ENCODE data around the gene MIPOL1.

The MIPOL1 gene

DNA sequence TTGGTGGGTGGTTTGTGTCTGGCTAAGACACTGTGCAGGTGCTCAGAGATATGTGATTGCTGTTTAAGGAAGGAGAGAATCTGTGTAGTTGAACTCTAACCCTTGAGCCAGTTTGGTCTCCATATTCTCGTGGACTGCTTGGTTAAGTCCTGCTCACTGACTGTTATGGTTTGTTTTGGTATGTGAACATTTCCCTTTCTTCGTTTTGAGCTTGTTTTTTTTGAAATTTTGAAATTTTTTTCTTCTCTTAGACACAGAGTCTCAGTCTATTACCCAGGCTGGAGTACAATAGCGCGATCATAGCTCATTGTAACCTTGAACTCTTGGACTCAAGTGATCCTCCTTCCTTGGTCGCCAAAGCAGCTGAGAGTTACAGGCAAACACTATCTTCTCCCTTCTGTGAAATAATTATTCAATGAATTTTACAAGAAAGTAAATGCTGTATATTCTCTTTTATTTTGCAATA is 40.0 kb downstream of the MIPOL1 start:
- DNase-seq, result no peak
- no peaks in the 10 kb centered on the region for H3K4me1 Mint-ChIP-seq
- H3K4me3 Mint-ChIP-seq, result no peak overlapping the region
- H3K9me3 Mint-ChIP-seq, result no peaks in the 10 kb centered on the region
- H3K27ac Mint-ChIP-seq, result no peak overlapping the region
- no peaks in the 10 kb centered on the region for H3K27me3 Mint-ChIP-seq
- ATAC-seq, result no peak

DNA sequence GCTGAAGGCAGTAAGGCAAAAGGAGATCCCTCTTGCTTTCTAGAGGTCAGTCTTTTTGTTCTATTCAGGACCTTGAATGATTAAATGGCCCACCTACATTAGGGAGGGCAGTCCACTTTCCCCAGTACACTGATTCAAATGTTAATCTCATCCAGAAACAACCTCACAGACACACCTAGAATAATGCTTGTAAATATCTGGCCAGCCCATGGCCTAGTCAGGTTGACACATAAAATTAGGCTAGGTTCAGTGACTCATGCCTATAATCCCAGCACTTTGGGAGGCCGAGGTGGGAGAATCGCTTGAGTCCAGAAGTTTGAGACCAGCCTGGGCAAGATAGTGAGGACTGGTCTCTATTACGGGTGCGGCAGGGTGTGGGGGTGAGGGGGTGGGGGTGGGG is 43.5 kb downstream of the MIPOL1 start:
- Mint-ChIP-seq H3K4me1 (no peaks in the 10 kb centered on the region), H3K4me3 (no peak overlapping the region), H3K27ac (no peak overlapping the region), H3K9me3 (no peaks in the 10 kb centered on the region), H3K27me3 (no peaks in the 10 kb centered on the region)
- DNase-seq (no peak), ATAC-seq (no peak)

DNA sequence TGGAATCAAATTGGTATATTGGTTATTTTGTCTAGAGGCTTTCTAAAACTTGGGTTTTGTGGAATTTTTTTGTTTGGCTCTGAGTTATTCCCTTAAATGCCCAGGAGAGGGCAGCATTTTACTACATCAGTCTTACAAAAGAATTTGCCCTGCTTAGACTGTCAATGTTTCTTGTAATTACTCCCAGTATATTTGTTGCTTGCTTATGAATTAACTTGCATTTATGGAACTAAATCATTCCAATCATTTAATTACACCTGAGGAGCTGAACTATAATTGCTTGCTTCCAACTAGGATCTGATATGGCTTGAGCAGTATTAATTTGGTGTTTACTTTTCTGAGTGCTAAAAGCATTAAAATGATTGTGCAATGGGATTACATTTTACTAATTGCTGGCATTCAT is 48.7 kb downstream of the MIPOL1 start:
- DNase-seq (no peak), ATAC-seq (no peak)
- Mint-ChIP-seq H3K27me3 (no peaks in the 10 kb centered on the region), H3K27ac (no peak overlapping the region), H3K4me3 (no peak overlapping the region), H3K9me3 (no peaks in the 10 kb centered on the region), H3K4me1 (no peaks in the 10 kb centered on the region)

DNA sequence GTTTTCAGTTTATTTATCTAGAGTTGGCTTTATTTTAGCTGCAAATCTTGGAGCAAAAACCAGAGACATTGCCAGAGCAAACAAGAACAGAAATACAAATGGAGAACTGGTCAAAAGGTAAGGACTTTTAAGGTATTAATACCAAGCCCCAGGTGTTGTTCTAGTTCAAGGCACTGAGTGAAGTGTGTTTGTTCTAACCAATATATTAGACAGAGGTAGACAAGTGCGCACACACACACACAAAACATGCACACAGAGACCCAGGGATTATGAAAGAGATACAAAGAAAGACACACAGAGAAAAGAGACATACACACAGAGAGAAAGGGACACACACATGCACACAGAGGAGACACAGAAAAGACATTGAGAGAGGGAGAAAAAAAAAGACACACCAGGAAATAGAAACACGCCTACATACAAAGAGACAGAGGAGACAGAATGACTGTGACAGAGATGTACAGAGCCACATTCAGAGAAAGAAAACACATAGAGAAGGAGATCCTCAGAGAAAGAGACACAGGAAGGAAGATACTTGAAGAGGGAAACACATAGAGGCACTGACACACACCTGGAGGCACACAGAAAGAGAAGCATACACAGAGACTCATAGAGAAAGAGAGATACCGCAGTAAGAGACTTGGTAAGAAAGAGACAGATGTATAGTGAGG is 50.2 kb downstream of the MIPOL1 start:
- H3K9me3 Mint-ChIP-seq, result no peaks in the 10 kb centered on the region
- no peak overlapping the region for H3K27ac Mint-ChIP-seq
- no peak for ATAC-seq
- no peak overlapping the region for H3K4me3 Mint-ChIP-seq
- no peak for DNase-seq
- H3K4me1 Mint-ChIP-seq, result no peaks in the 10 kb centered on the region
- no peaks in the 10 kb centered on the region for H3K27me3 Mint-ChIP-seq

DNA sequence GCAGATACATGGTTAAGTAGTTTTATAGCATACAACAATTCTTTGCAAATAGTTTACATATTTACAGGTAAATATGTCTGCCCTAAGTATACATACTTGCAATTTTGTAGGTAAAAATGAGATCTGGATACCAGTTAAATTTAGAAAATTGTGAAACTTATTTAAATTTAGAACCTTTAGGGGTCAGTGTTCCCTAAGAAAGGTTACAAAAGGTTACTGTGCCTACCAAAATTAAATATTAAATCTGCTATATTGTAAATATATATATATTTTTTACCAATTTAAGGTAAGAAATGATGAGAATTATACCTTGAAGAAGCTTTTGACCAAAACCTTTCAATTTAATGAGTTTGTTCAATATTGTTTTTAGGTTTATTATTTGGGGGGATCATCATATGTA is 54.0 kb downstream of the MIPOL1 start:
- DNase-seq (no peak), ATAC-seq (no peak)
- H3K27me3 Mint-ChIP-seq, result no peaks in the 10 kb centered on the region
- H3K9me3 Mint-ChIP-seq, result no peaks in the 10 kb centered on the region
- H3K27ac Mint-ChIP-seq, result no peak overlapping the region
- H3K4me3 Mint-ChIP-seq, result no peak overlapping the region
- H3K4me1 Mint-ChIP-seq, result no peaks in the 10 kb centered on the region

DNA sequence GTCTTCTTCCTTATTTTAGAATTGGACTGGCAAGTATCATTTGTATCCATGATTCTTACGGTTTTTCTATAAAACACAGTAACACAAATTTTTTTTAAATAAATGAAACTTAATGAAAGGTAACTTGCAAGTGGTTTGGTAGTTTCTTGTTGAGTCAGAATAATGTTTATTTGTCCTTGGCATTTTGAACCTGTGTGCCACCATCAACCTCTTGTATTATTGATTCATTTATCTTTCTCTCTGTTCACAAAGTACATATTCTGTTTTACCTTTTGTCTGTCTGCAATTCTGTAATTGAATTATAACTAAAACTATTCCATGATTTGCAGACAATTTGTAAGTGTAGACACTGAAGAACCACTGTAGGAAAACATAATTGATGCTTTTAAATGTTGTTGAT is 54.7 kb downstream of the MIPOL1 start:
- no peak for DNase-seq
- Mint-ChIP-seq H3K9me3 (no peaks in the 10 kb centered on the region), H3K4me1 (no peaks in the 10 kb centered on the region), H3K27me3 (no peaks in the 10 kb centered on the region), H3K27ac (no peak overlapping the region), H3K4me3 (no peak overlapping the region)
- ATAC-seq, result no peak

DNA sequence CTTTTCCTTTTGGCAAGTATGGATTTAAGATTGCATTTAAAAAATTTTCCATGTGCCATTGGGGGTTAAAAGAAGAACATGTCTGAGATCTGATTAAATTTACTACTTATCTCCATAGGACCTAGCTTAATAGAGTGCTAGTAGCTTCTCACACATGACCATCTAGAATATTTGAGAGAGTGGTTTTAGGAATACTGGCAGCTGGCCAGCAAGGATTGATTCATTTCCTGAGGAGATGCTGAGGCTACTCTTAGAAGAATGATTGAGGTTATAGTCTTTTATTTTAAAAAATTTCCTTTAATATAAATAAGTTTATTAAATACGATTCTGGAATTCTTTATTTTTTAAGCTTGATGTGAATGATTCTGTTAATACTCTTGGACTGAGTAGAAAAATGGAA is 56.2 kb downstream of the MIPOL1 start:
- H3K4me1 Mint-ChIP-seq, result no peaks in the 10 kb centered on the region
- no peak overlapping the region for H3K27ac Mint-ChIP-seq
- H3K4me3 Mint-ChIP-seq, result no peak overlapping the region
- DNase-seq (no peak), ATAC-seq (no peak)
- no peaks in the 10 kb centered on the region for H3K27me3 Mint-ChIP-seq
- no peaks in the 10 kb centered on the region for H3K9me3 Mint-ChIP-seq

DNA sequence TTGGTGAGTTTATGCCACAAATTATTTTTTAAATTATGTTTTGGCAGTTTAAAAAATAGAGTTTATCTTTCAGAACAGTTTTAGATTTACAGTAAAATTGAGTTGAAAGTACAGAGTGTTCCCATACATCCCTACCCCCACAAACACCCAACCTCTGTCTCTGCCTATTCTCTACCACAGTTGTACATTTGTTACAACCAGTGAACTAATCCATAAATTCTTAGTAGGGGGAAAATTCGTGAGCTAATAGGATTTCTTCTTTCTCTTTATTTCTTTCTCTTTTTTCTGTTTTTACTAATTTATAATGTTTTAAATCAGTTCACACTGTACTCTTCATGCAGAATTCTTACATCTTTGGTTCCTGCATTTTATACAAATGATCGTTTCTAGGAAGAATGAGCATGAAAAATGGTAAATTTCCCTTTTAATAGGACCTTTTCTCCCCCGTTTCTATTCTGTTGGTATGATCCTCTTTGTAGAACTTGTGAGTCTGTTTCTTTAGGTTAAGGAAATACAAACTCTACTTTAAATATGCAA is 56.7 kb downstream of the MIPOL1 start:
- Mint-ChIP-seq H3K4me3 (no peak overlapping the region), H3K27me3 (no peaks in the 10 kb centered on the region), H3K9me3 (no peaks in the 10 kb centered on the region), H3K27ac (no peak overlapping the region), H3K4me1 (no peaks in the 10 kb centered on the region)
- DNase-seq (no peak), ATAC-seq (no peak)

DNA sequence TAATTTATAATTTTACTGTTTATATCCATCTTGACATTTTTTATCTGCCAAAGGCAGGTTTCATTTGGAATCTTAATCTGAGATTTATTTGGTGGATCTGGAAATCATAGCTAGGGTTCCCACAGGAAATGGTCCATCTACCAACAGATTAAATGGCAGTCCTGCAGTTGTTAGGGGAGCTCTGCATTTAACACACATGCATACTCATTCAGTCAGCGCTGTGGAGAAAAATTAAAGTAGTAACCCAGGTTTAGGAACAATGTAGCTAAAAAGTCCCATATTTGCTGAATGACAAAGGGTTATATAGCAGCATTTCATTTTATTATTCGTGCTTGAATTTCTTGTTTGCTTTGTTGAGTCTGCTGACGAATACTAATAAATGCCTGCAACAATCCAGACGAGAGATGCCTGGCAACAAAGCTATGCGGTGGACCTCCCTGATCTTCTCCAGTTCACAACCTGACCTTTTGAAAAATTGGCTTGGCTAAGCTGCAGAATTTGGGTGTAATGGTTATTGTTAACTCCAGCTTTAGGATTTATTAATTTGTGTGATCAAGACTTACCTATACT is 59.8 kb downstream of the MIPOL1 start:
- no peak for ATAC-seq
- Mint-ChIP-seq H3K27ac (no peak overlapping the region), H3K4me3 (no peak overlapping the region), H3K9me3 (no peaks in the 10 kb centered on the region), H3K27me3 (no peaks in the 10 kb centered on the region), H3K4me1 (no peaks in the 10 kb centered on the region)
- no peak for DNase-seq

DNA sequence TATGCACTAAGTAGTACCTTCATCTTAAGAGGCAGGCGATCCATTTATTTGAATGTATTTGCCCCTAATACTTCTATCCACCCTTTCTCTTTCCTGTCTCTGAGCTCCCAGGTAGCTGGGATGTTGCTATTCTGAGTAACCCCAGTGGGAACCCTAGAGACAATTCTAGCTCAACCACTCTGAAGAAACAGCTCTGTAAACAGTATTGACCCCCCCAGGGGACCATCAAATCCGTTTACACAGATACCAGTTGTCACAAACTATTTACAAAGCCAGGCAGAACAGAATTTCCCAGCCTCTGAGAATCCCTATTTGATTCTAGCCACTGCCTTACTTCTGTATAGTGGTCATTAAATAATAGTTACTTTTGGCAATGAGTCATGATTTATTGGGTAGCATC is 64.9 kb downstream of the MIPOL1 start:
- ATAC-seq (no peak), DNase-seq (no peak)
- Mint-ChIP-seq H3K9me3 (peaks cover 0 to 5% of the 10 kb centered on the region in 2 donors), H3K27ac (no peak overlapping the region), H3K4me3 (no peak overlapping the region), H3K4me1 (no peaks in the 10 kb centered on the region), H3K27me3 (no peaks in the 10 kb centered on the region)

DNA sequence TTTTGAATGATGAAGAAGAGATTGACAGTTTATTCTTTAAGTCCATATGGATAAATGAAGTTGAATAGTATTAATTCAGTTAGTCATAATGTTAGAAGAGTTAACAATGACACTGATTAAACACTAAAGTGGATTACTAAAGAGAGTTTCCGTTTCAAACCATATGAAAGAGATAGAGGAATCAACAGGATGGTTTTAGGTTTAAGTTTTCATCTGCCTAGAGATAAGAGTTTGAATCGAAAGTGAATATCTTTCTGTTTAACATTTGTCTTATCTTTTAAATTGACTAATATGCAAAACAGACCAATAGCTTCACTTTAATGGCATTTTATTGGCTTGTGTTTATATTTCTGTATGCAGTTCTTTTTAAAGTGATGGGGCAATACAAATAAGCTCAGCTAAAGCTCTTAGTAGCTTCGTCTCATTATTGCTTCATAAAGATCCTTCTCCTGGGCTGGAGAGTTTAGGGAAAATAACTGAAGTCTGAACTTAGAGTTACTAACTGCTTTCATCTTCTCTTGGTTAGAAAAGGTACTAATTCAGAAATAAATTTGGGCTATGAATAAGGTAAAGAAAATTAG is 66.0 kb downstream of the MIPOL1 start:
- H3K27ac Mint-ChIP-seq, result no peak overlapping the region
- no peak overlapping the region for H3K4me3 Mint-ChIP-seq
- peaks cover 0 to 5% of the 10 kb centered on the region in 2 donors for H3K9me3 Mint-ChIP-seq
- DNase-seq, result no peak
- ATAC-seq, result no peak
- no peaks in the 10 kb centered on the region for H3K4me1 Mint-ChIP-seq
- no peaks in the 10 kb centered on the region for H3K27me3 Mint-ChIP-seq

DNA sequence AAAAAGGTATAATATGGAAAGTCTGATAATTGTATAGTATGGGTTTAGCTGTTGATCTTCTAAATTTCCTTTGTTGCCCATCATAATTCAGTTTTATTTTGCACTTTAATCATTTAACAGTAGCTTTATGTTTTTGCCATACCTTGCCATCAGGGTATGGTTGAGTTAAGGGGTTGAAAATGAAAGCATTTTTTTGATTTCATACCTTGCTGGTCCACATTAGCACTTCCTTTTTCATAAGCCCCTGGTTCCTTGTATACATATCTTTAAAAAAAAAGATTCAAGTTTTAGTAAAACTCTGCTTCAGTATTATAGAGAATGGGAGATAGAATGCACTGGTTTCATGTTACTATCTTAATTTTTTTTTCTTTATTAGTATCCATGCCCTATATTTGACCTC is 71.1 kb downstream of the MIPOL1 start:
- peaks cover 0 to 5% of the 10 kb centered on the region in 2 donors for H3K9me3 Mint-ChIP-seq
- no peak for DNase-seq
- H3K4me1 Mint-ChIP-seq, result no peaks in the 10 kb centered on the region
- H3K4me3 Mint-ChIP-seq, result no peak overlapping the region
- no peak overlapping the region for H3K27ac Mint-ChIP-seq
- no peak for ATAC-seq
- no peaks in the 10 kb centered on the region for H3K27me3 Mint-ChIP-seq

DNA sequence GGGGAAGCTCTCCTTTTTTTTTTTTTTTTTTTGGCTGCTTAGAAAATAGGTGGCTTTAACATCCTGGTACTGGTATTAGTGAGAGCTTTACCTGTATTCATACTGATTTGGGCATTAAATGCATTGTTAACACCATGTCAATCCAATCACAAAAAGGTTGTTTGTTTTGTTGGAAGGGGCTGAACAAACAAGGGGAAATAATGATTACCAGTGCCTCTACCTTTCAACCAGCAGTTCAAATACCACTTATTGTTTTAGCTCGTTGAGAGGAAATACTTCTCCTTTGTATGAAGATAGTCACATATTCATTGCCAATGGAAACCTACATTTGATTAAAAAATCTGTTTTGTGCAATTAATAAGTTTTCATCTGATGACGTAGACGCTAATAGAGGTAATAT is 72.9 kb downstream of the MIPOL1 start:
- DNase-seq (no peak), ATAC-seq (no peak)
- no peaks in the 10 kb centered on the region for H3K9me3 Mint-ChIP-seq
- no peak overlapping the region for H3K4me3 Mint-ChIP-seq
- no peaks in the 10 kb centered on the region for H3K4me1 Mint-ChIP-seq
- no peaks in the 10 kb centered on the region for H3K27me3 Mint-ChIP-seq
- no peak overlapping the region for H3K27ac Mint-ChIP-seq

DNA sequence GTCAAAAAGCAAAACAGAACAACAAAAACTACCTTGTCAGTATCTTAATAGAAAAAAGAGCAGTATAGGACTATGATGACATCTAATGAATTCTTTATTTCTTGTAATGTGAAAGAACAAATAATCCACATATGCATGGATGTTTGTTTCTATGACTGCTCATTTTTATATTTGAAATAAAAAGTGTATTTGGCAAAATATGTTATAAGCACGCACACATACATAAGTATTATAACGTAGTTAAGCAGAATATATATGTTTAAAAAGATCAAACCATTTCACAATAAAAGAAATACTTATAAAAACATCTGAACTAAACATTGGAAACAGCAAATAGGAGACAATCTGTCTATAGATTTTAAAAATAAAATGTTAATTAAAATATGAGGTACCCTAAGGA is 74.8 kb downstream of the MIPOL1 start:
- Mint-ChIP-seq H3K27ac (no peak overlapping the region), H3K9me3 (no peaks in the 10 kb centered on the region), H3K4me1 (no peaks in the 10 kb centered on the region), H3K27me3 (no peaks in the 10 kb centered on the region), H3K4me3 (no peak overlapping the region)
- DNase-seq (no peak), ATAC-seq (no peak)

DNA sequence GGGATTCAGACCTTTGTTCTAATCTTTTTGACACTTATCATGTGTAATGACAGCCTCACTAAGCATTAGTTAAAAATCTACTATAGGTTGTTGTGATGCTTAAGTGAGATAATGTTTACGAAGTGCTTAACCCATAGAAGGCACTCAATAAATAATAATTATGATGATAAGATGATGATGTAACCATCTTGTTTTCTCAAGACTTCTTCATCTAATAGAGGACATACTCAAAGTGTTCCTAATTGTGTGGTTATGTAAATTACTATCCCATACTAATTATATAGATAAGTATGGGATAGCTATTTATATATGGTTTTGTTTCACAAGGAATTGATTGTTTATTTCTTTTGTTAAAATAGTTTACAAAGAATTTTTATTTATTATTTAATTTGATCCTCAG is 76.9 kb downstream of the MIPOL1 start:
- no peaks in the 10 kb centered on the region for H3K27me3 Mint-ChIP-seq
- H3K4me3 Mint-ChIP-seq, result no peak overlapping the region
- no peak overlapping the region for H3K27ac Mint-ChIP-seq
- H3K4me1 Mint-ChIP-seq, result no peaks in the 10 kb centered on the region
- ATAC-seq, result no peak
- no peaks in the 10 kb centered on the region for H3K9me3 Mint-ChIP-seq
- no peak for DNase-seq

DNA sequence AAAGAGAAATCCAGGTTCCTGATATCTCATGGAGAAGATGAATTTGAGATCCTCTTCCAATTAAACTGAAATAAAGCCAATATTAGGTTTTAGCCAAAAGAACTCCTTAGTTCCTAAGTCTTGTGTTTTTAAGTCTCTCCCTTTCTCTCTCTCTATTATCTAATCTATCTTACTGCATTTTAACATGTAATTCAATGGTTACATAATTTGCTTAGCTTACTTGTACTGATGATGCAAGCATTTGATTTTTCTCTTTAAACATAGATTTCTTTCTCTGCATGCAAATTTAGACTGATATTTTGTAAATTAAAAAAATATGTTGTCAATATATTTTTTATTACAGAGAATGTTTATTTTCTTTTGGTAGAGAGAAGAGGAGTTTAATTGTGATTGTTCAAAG is 78.2 kb downstream of the MIPOL1 start:
- DNase-seq, result no peak
- no peak for ATAC-seq
- peaks cover 0 to 6% of the 10 kb centered on the region in 2 donors for H3K9me3 Mint-ChIP-seq
- H3K4me3 Mint-ChIP-seq, result no peak overlapping the region
- H3K27me3 Mint-ChIP-seq, result no peaks in the 10 kb centered on the region
- H3K4me1 Mint-ChIP-seq, result no peaks in the 10 kb centered on the region
- no peak overlapping the region for H3K27ac Mint-ChIP-seq
